IPS-15b (cell line): ENCODE results near the gene DNAJA3.

Source experiments
- H3K27me3 ChIP-seq: one replicate; pipeline ENCODE4 v1.6.1; 2013; ENCODE audit warnings: low read length; ENCODE audit not compliant: control insufficient read depth, insufficient read depth
- H3K36me3 ChIP-seq: one replicate; pipeline ENCODE4 v1.6.1; 2013; ENCODE audit warnings: low read length; ENCODE audit not compliant: control insufficient read depth, insufficient read depth
- H3K4me1 ChIP-seq: one replicate; pipeline ENCODE4 v1.6.1; 2013; ENCODE audit warnings: mild to moderate bottlenecking, low read length; ENCODE audit not compliant: control insufficient read depth, insufficient read depth
- H3K4me3 ChIP-seq: one replicate; pipeline ENCODE4 v1.5.1; 2013; ENCODE audit warnings: low read depth, low read length
- H3K9ac ChIP-seq: one replicate; pipeline ENCODE4 v1.6.1; 2013; ENCODE audit warnings: low read depth, mild to moderate bottlenecking, low read length
- H3K9me3 ChIP-seq: one replicate; pipeline ENCODE4 v1.6.1; 2013; ENCODE audit warnings: mild to moderate bottlenecking, low read length; ENCODE audit not compliant: control insufficient read depth, insufficient read depth

Gene DNAJA3

DNA sequence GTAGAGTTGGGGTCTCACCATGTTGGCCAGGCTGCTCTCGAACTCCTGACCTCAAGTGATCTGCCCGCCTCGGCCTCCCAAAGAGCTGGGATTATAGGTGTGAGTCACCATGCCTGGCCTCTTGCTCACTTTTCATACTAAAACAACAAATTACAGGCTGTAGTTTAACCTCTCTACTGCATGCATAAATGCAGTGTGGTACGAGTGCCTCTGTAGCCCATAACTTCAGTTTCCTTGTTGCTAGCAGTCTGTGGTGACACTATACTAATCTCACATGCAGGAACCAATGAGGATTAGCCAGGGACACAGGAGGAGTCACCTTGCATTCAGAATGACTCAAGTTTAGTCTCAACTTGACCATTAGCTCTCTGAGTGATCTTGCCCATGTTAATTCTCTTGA, 70.6 kb downstream of the DNAJA3 start:
- Histone ChIP-seq H3K36me3 (no peaks in the 10 kb centered on the region), H3K4me1 (peaks cover 5% of the 10 kb centered on the region), H3K27me3 (no peaks in the 10 kb centered on the region), H3K9me3 (no peaks in the 10 kb centered on the region), H3K9ac (no peak overlapping the region), H3K4me3 (no peak overlapping the region)

DNA sequence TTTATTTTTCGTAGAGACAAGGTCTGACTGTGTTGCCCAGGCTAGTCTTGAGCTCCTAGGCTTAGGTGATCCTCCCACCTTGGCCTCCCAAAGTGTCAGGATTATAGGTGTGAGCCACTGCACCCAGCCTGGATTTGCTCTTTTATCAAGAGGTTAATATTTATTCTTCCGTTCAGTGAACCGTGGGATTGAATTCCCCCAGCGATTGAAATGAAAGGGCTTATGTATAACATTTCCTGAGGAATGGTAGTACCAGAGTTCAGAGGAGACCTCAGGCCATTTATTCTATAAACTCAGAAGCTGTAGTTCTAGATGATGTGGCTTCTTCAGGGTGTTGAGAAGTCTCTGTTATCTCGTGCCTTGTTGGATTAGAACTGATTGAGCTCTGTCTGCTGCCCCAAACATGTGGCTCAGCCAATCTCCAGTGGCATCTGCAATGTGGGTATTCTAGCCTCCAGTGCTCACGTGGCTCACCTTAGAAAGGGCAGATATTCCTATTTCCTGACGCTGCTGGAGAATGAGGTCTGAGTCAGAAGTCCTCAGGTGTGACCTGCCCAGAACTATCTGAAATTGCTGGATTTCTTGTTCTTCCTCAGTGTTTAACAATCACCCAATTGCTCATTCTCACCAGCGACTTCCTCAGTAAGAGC, 73.0 kb downstream of the DNAJA3 start:
- no peaks in the 10 kb centered on the region for H3K27me3 ChIP-seq
- H3K4me1 ChIP-seq, result peaks cover 5% of the 10 kb centered on the region

DNA sequence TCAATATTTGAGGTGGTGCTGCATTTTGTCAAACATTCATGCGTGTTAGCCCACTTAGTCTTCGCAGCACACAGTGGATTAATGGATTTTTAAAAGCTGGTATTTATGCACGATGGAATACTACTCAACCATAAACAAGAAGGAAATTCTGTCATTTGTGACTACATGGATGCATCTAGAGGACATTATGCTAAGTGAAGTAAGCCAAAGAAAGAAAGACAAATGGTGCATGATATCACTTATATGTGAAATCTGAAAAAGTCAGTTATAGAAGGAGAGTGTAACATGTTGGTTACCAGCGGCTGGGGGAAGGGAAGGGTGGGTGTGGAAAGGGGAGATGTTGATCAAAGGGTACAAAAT, 73.5 kb downstream of the DNAJA3 start:
- H3K4me3 ChIP-seq, result no peak overlapping the region
- no peak overlapping the region for H3K9ac ChIP-seq
- no peaks in the 10 kb centered on the region for H3K36me3 ChIP-seq
- peaks cover 5% of the 10 kb centered on the region for H3K4me1 ChIP-seq
- no peaks in the 10 kb centered on the region for H3K9me3 ChIP-seq
- H3K27me3 ChIP-seq, result no peaks in the 10 kb centered on the region

More for the DNA sequence above, 73.0 kb downstream of the DNAJA3 start:
- H3K4me3 ChIP-seq, result no peak overlapping the region
- H3K9ac ChIP-seq, result no peak overlapping the region
- H3K9me3 ChIP-seq, result no peaks in the 10 kb centered on the region
- no peaks in the 10 kb centered on the region for H3K36me3 ChIP-seq

DNA sequence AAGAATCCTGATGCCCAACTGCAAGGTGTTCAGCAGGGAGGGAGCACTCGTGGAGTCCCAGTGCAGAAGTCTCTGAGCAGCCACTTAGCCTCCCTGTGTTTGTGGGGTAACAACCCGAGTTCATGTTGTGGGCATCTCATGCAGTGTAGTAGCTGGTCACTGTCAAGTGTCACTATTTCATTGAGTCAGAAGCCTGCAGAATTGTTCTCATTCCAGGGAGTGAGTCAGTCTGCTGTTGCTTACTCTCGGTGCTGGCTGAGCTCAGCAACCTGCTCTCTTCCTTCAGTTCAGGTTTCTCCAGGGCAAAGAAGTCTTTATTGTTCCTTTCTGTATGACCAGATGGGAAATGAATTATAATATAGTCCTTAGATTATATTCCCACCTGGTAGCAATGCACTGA, 74.6 kb downstream of the DNAJA3 start:
- no peak overlapping the region for H3K4me3 ChIP-seq
- H3K9ac ChIP-seq, result no peak overlapping the region
- H3K4me1 ChIP-seq, result peaks cover under 1% of the 10 kb centered on the region
- H3K9me3 ChIP-seq, result no peaks in the 10 kb centered on the region
- no peaks in the 10 kb centered on the region for H3K36me3 ChIP-seq
- no peaks in the 10 kb centered on the region for H3K27me3 ChIP-seq

DNA sequence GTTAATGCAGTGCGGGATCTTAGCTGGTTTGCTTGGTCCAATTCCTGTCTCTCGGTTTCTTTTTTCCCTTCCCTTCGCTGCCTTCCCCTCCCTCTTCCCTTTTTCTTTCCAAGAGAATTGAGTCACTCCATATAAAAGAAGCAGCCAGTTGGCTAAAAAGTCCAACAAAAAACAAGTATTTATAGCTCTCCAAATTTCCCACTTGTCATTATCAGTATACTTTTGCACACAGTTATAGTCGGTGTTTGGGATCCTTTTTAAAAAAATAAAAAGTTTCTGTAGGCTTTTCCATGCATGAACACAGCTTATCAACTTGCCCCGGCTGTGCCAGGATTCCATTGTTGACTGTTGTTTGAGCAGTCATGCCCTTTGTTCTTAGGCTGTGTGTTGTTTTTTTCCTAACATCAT, 75.4 kb downstream of the DNAJA3 start:
- Histone ChIP-seq H3K9me3 (no peaks in the 10 kb centered on the region), H3K9ac (no peak overlapping the region), H3K27me3 (no peaks in the 10 kb centered on the region), H3K36me3 (no peaks in the 10 kb centered on the region), H3K4me3 (no peak overlapping the region), H3K4me1 (no peaks in the 10 kb centered on the region)

DNA sequence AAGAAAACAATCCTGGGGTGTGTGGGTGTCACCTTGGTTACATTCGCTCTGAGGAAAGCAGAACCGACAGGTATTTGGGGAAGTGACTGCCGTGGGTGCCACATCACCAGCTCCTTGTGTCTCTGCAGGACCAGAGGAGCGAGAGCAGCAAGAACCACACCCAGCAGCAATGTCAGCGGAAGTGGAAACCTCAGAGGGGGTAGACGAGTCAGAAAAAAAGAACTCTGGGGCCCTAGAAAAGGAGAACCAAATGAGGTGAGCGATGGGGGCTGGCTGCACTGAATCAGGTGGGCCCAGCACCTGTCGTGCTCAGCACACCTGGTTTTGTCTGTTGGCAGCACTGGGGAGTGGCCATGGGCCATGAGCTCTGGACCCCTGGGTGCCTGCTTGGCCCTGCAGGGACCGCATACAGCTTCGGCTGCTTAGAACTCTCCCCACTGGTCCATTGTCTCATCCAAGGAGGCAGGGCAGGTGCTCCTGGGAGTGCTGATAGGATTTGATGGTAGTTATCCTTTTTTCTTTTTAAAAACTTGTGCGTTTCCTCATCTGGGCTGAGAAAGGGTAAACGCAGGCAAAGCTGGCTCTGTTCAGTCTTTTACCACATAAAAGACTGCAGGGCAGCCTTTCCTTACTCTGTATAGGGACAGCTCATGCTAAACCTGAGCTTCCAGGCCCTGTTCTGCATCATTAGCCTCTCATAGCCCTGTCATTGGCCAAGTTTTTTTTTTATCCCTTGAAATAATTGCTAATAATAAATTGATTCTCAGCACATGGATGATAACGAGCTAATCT, 79.9 kb downstream of the DNAJA3 start:
- Histone ChIP-seq H3K36me3 (peaks cover 26% of the 10 kb centered on the region), H3K4me3 (no peak overlapping the region), H3K27me3 (no peaks in the 10 kb centered on the region), H3K9ac (no peak overlapping the region), H3K9me3 (no peaks in the 10 kb centered on the region), H3K4me1 (no peaks in the 10 kb centered on the region)
